BJ (cell line): ENCODE measurements around the gene EFCAB8. TPM values are rescaled to one million over a fixed set of nuclear protein-coding genes. Genes with fewer than 3 reads are reported as not detected.

ENCODE experiments used
- CTCF ChIA-PET: fragments of 350-600 bp; formaldehyde crosslinking; extraction: SDS; loops from one replicate; lab custom pipeline; 2021; ENCODE audit warnings: antibody characterized with exemption, inconsistent platforms; lab: Yijun Ruan, JAX
- POLR2A ChIA-PET: fragments of 300-600 bp; sonication (Branson Sonifier 250); formaldehyde crosslinking; extraction: SDS; loops from one replicate; lab custom pipeline; 2021; ENCODE audit warnings: antibody characterized with exemption; lab: Charles Lee
- DNase-seq: peaks from one replicate; pipeline ENCODE4 v3.0.0-alpha.2; 2011; ENCODE audit warnings: low read depth
- H3K27me3 ChIP-seq: 2 replicates; pipeline ENCODE4 v1.6.0; 2011; ENCODE audit warnings: low read length; ENCODE audit not compliant: control insufficient read depth, insufficient read depth
- H3K36me3 ChIP-seq: 2 replicates; pipeline ENCODE4 v1.5.1; 2011; ENCODE audit warnings: low read length; ENCODE audit not compliant: control insufficient read depth, insufficient read depth
- H3K4me3 ChIP-seq: 2 replicates; pipeline ENCODE4 v1.5.1; 2011; ENCODE audit warnings: low read depth, mild to moderate bottlenecking, control low read depth, low read length
- CTCF ChIP-seq: IDR thresholded peaks from 2 replicates; pipeline ENCODE4 v1.5.1; 2011; ENCODE audit warnings: low read depth, mild to moderate bottlenecking, control low read depth, inconsistent platforms, low read length, moderate library complexity; ENCODE audit not compliant: insufficient read depth
- polyA plus RNA-seq: library from polyadenylated mRNA; depleted of rRNA; stranded (reverse); fragments of >200 nt; gene quantifications from 2 replicates; pipeline ENCODE4 v1.2.3, GENCODE V29; 2011

EFCAB8 gene
- polyA plus RNA-seq, 1 experiment: not detected

DNA sequence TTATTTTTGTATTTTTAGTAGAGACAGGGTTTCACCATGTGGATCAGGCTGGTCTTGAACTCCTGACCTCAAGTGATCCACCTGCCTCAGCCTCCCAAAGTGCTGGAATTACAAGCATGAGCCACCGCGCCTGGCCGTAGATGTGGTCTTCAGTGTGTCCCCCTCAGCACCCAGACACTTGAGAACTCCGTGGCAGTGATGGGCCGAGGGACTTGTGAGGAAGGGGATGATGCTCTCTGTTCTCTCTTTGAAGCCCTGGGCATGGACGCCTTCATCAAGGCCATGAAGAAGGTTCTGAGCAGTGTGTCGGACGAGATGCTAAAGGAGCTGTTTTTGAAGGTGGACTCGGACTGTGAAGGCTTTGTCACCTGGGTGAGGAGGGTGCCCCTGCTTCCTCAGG, 16.9 kb downstream of the EFCAB8 start:
- no peak for TF ChIP-seq CTCF
- POLR2A ChIA-PET: no interaction called here
- H3K27me3 ChIP-seq: no peaks in the 10 kb centered on the region
- no peaks in the 10 kb centered on the region for H3K36me3 ChIP-seq
- DNase-seq: no peak
- no peak overlapping the region for H3K4me3 ChIP-seq
- CTCF ChIA-PET: interaction anchor here (1.1 to 1.5 kb wide), 2 partner anchors 86 to 97 kb away, joined by 3 to 4 read pairs; no protein-coding TSS in a partner anchor

DNA sequence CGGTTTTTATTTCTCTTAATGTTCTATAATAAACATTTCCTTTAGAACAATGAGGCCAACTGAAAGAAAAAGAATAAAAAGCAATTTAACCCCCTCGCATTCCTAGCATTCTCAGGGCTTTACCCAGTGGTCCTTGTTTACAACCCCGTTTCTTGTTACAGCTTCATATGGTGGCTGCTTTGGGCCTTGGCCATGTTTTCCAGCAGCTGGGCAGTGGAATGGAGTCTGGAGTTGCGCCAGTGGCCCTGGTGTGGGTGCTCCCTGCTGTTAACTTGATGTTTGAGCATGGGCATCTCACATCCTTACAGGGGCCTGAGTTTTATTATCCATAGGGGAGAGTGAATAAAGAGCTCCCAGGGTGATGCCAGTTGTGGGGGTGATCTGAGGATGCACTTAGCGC, 18.8 kb downstream of the EFCAB8 start:
- CTCF ChIA-PET: interaction anchor here (1.3 kb wide), 1 partner anchor 88 kb away, joined by 3 read pairs; no protein-coding TSS in a partner anchor
- Histone ChIP-seq H3K36me3 (no peaks in the 10 kb centered on the region), H3K4me3 (no peak overlapping the region), H3K27me3 (no peaks in the 10 kb centered on the region)
- TF ChIP-seq CTCF: no peak
- DNase-seq: no peak
- POLR2A ChIA-PET: no interaction called here

DNA sequence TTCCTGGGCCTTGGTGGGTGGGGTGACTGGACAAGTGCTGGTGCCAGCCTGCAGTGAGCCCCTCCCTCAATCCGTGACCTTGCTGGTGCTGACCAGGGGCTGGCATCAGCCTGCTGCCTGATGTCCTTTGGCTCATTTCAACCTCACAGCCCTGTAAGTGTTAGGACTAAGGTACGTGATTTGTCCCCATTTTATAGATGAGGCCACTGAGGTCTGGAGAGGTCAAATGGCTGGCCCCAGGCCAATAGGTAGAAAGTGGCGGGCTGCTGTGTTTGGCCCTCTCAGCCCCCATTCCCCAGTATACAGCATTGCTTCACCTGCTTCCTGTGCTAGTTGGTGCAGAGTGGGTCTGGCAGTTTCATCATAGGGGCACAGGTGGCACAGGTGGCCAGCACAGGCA, 20.1 kb downstream of the EFCAB8 start:
- no peak for DNase-seq
- H3K4me3 ChIP-seq: no peak overlapping the region
- no peaks in the 10 kb centered on the region for H3K36me3 ChIP-seq
- no peak for TF ChIP-seq CTCF
- ChIA-PET CTCF (no interaction called here), POLR2A (no interaction called here)
- H3K27me3 ChIP-seq: no peaks in the 10 kb centered on the region

DNA sequence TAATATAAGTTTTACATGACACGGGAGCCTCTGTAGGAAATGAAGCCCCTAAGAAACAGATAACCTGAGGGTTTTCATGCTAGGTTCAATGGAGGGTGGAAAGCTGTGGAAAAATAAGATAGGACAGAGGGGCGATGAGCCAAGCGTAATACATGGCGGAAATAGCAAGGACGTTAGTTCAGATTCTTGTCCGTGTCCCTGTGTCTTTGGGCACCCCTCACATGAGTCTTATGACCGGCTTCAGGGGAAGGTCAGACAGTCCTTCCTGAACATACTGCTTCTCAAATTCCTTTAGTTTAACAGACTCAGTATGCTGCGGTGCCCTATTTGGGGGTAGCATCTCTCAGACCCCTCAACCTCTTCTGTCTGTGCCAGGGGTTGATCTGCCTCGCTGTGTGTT, 20.8 kb downstream of the EFCAB8 start:
- no peak for DNase-seq
- no peaks in the 10 kb centered on the region for H3K27me3 ChIP-seq
- ChIA-PET POLR2A (no interaction called here), CTCF (interaction anchor here (1.4 kb wide), 1 partner anchor 22 kb away, joined by 4 read pairs; no protein-coding TSS in a partner anchor)
- H3K36me3 ChIP-seq: no peaks in the 10 kb centered on the region
- TF ChIP-seq CTCF: no peak
- H3K4me3 ChIP-seq: no peak overlapping the region

DNA sequence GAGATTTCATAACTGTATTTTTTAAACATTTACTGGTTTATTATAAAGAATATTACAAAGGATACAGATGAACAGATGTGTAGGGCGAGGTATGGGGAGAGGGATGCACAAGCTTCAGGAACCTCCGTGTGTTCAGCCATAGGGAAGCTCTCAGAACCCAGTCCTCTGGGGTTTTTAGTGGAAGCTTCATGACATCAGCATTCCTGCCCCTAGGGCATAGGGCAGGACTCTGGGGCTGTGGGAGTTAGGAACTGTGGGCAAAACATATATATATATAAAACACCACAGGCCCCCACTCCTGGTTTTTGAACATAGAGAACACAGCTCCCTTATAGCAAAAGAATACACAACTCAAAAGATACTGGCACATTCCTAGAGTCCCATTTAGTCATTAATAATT, 21.9 kb downstream of the EFCAB8 start:
- ChIA-PET POLR2A (no interaction called here), CTCF (interaction anchor here (1.4 kb wide), 1 partner anchor 21 kb away, joined by 4 read pairs; no protein-coding TSS in a partner anchor)
- H3K27me3 ChIP-seq: no peaks in the 10 kb centered on the region

More for the DNA sequence above, 21.9 kb downstream of the EFCAB8 start:
- no peak overlapping the region for H3K4me3 ChIP-seq
- no peaks in the 10 kb centered on the region for H3K36me3 ChIP-seq
- no peak for TF ChIP-seq CTCF
- no peak for DNase-seq
